CD4-positive, alpha-beta T cell treated with Interleukin-2 at 100 ng/mL for 4 hours (primary cell): ENCODE results near the gene BATF.

Source experiments
- DNase-seq: peaks from one replicate; pipeline ENCODE4 v3.0.0-alpha.2; 2020; ENCODE audit warnings: low spot score

The BATF gene

DNA sequence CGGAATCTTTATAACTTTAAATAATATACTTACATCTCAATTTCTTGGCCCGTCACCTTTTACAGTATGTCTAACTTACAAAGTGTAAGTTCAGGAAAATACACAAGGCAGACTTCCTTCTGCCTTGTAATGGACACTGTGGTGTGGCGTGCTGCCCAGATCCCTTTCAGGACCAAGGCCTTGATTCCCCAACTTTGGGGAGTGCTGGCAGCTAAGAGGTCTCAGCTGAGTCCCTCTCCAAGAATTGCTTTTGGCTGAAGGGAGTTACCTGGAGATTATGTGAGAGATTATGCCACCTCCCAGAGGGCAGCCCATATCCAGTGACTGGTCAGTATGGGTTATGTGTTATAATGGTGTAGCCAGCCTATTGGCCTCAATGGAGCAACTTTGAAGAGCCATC is 21.2 kb upstream of the BATF start:
- no peak for DNase-seq

DNA sequence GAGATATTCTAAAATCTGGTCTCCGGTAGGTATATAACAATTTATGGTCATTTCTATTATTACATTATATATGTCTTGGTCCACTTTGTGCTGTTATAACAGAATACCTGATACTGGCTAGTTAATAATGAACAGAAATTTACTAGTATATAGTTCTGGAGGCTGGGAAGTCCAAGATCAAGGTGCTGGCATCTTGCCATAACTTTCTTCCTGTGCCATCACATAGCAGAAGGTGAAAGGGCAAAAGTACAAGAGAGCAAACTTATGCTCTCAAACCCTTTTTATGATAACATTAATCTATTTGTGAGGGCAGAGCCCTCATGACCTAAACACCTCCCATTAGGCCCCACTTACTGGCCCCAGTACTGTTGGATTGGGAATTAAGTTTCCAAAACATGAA is 17.9 kb upstream of the BATF start:
- no peak for DNase-seq

DNA sequence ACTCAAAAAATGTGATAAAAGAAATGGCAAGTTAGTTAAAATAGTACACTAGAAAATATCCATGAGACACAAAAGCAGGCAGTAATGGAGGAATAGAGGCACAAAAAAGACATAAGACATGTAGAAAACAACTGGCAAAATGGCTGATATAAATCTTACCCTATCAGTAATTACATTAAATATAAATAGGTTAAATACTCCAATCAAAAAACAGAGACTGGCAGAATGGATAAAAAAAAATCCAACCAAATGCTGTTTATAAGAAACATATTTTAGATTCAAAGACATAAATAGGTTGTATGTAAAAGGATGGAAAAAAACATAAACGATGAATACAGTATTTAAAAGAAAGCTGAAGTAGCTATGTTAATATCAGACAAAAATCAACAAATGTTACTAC is 15.3 kb upstream of the BATF start:
- no peak for DNase-seq

DNA sequence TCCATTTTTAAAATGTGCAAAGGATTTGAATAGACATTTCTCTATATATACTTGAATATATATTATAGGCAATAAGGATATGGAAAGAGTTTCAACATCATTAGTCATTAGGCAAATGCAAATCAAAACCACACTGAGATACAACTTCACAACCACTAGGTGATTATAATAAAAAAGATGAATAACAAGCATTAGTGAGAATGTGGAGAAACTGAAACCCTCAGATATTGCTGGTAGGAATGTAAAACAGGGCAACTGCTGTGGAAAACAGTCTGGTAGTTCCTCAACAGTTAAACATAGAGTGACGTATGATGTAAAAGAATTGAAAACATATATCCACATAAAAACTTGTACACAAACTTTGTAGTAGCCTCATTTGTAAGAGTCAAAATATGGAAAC is 11.7 kb upstream of the BATF start:
- DNase-seq, result no peak

DNA sequence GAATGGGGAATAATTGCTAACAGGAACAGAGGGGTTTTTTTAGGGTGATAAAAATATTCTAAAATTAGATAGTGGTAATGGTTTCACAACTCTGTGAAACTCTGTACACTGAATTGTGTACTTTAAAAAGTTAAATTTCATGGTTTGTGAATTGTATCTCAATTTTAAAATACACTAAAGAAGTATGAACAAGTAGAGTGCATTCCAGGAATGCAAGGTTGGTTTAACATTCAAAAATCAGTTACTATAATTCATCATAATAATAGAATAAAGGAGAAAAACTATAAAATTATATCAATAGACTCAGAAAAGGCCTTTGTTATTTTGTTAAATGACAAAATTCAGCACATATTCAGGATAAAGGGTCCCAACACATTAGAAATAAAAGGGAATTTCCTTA is 11.1 kb upstream of the BATF start:
- DNase-seq, result no peak

DNA sequence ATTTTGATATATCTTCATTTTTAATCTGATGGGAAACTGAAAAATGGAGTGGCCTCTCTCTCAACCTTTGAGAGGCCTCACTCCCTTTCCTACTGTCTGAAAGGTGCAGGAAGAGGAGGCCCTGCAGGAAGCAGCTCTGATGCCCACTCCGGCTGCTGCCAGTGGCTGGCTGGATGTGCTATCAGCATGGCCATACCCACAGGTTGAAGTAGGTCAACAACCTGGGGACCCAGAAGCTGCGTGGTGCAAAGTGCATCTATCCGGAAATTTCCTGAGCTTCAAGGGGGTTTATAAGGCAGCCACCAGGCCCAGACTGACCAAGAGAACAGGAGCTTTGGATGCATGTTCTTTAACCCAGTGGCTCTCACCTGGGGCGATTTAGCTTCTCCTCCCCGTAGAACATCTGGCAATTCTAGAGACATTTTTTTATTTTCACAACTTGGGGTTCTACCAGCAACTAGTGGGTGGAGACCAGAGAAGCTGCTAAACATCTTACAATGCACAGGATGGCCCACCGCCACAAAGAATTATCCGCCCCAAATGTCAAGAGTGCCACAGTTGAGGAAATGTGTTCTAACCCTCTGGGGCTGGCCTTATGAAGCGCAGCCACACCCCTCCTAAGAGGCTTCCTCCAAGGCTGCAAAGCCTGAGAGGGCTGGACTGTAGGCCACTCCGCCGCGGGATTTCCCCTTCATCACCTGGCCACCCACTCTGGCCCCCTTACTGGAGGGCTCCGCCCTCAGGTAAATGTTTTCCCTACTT is 8.2 kb upstream of the BATF start:
- peak; percentile 53 for DNase-seq

DNA sequence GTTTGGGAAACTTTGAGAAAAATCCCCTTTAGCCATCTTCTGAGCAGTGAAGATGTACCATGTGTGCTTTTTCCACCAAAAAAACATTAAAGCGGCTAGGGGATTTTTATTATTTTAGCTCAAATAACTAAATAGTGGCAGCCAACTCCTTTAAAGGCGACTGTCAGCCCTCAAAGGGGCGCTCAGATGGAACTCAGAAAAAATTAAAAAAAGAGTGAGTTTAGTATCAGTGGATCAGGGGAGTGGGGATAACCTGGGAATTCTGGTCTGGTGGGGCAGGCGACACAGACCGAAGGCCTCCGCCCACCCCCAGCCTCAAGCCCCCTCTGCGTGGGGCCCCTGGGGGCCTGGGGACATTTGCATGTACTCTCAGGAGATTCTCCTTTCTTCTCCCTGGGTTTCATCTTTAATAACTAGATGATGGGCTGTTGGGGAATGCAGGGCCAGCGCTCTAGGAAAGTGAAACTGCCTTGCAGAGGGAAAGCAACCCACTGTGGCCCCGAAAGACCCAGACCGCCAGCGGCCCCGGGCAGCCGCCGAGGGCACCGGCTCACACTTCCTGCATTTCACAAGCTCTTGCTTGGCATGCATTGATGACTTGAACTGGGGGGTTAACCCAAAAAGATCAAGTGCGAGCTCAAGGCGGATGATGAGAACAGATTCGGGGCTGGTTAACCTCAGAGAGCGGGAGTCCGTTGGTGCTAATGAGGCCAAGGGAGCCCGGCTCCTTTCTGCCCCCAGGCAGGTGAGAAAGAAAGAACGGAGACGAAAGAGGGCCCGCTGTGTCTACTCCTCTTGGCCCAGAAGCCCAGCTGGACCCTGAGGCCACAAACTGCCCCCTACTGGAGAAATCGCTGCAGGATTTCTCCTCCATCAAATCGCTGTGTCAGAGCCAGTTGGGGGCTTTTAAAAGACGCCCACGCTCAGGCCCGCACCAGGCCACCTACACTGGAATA is 7.3 kb upstream of the BATF start:
- peak; percentile 61 for DNase-seq

DNA sequence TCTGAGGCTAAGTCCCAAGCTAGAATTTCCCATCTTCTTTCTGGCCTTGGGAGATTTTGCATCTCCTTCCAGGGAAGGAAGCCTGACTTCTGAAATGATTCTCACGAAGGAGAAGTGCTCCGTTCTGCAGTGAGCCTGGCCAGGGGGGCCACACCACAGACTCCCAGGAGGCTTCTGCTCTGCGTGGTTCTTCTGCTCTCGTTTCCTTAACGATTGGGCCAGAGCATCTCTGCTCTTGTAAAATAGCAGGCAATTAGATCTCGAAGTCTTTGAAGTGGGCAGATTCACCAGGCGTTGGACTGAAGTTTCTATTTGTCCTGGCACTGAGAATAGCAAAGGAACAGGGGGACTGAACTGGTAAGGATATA is 6.7 kb upstream of the BATF start:
- DNase-seq, result no peak

DNA sequence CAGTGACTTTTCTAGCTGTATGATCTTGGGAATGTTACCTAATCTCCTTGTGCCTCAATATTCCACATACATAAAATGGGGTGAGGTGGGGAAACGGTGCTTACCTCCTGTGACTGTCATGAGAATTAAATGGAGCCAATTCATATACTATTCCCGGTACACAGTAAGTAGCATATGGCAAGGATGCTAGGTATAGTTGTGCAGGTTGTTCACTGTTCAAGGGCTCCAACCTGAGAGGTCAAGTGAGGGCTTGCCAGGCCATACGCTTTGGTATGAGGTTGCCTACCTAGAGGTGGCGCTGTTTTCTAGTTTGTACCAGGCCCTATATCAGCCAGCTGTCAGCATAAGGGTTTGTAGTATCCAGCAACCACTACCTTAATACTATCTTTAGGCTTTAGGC is 3.6 kb upstream of the BATF start:
- peak; percentile 51 for DNase-seq

DNA sequence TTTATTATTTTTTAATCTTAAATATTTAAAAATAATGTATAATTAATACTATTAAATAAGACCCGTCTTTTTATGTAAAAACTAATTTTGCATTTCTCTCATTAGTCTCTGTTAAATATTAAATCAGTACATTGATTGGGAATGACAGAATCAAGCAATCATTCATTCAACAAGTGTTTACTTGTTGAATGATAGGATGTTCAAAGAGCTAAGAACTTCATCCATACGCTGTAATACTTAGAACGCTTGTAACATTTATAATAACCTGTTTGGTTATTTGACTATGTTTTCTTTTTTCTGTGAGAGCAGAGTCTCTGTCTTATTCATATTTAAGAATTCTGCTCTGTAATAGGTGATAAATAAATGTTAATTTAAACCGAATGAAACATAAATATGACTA is 2.9 kb upstream of the BATF start:
- no peak for DNase-seq

DNA sequence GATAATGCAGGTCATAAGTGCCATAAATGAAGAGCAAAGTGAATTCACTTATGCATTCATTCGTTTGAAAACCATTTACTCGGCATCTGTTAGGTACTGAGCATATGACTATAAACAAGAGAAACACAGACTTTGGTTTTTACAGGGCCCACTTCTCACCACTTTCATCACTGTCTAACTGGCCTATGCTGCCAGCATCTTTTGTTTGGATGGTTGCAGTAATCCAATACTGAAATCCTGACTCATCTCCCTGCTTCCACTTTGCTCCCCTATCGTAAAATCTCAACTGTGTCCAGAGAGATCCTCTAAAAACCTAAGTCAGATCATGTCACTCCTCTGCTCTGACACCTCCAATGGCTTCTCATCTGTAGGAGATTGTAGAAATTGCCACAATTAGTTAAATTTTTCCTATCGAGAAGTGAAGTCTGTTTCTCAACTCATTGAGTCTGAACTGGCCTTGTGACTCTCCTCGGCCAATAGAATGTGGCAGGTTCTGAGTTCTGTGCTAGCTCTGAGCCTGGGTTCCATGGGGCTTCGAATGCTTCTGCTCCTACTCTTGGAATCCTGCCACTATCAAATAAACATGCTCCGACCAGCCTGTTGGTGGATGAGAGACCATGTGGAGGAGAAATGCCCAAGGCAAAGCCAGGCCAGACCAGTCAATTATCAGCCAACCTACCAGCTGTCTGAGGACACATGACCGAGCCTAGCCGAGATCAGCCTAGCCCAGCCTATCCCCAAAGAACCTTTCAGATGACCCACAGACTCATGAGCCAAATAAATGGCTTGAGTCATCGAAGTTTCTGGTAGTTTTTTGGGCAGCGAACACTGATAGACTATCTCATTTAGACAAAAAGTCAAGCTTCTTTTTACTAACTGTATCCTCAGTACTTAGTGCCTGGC is 2.2 kb upstream of the BATF start:
- DNase-seq, result no peak

DNA sequence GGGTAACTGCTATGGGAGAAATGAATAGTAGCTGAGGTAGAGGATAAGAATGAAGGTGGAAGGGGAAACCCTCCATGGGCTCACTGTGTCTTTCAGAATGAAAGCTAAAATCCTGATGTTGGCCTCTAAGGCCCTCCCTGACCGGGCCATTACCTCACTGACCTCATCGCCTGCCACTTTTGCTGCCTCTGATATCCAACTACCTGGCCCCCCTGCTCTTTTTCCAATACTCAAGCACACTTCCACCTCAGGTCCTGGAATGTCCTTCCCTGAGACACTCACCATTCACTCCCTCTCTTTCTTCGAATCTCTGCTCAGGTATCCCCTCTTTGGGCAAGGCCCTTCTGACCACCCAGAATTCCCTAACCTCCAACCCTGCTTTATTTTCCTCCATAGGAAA is 1.4 kb upstream of the BATF start:
- no peak for DNase-seq

DNA sequence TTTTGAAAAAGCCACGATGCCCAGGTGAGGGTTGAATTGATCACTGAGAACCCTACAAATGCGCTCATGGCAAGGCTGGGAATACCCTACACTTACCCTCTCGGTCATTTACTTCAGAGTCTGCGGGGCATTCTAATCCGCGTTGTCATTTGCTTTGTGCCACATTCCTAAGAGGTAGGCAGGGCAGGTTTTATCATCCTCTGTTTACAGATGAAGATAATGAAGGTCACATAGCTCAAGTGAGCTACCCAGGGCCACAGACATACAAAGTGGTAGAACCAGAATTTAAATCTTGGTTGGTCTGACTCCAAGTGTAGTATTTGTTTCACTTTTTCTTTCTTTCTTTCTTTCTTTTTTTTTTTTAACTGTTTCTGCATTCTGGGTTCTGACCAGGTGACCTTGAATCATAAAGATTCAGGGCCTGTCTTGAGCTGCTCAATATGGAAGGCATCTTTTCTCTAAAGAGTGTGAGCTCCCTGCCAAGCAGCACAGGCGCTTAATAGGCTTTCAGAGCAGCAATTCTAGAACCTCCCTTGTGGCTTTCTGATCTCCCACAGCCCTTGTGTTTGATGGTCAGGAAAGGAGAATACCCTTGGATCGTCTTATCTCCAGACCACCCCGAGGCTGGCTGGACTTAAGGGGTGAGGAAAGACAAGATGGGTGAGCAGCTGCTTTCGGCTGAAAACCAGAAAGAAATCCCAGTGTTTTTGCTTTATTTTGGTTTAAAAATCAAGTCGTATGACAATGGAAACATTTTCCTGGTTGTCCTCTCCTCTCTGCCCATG is 662 bp upstream of the BATF start:
- DNase-seq, result no peak

DNA sequence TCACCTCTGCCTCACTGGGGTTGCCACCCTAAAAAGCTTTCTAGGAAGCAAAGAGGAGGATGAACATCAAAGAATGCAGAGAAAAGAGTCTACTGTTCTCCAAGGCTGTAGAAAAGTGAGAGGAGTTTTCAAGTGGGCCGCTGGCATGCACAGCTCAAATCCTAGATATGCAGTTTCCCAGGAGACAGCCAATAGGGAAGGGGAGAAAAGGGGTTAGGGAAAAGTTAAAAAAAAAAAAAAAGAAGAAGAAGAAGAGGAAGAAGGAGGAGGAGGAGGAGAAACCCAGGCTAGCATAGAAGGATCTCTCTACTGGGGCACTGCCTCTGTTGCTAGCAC is 682 bp downstream of the BATF start:
- DNase-seq, result no peak

DNA sequence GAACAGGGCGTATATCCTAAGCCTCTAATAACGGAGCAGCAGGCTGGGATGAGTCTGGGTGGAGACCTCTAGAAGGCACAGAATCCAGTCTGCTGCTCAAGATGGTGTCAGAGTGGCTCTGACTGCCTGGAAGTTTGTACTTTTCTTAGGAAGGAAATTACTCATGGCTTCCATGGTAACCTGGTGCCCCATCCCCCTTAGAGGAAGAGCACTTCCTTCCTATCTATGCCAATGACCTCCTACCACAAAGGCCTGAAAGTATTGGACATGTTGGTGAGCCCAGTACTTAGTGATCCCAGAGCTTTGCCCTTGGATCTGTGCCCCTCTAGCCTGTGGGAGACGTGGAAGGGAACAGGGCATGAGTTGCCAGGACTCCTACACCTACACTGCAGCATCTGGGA is 1.5 kb downstream of the BATF start:
- peak; percentile 50 for DNase-seq

DNA sequence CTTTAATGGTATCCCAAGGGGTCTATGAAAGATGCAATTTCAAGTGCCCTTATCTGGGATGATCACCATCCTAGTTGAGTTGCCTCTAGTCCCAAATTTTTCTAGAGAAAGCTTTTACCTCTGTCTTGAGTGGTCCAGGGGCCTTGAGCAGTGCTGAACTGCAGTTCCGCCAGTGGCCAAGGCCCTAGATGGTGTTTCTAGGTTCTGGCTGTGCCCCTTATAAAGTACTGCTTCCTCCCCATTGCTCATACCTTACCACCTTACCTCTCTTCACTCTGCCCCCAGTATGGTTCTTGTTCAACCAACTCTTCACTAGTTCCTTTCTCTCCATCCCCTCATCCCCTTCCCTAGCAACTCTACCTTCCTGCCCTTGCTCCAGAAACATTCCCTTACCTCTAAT is 3.7 kb downstream of the BATF start:
- DNase-seq, result no peak

DNA sequence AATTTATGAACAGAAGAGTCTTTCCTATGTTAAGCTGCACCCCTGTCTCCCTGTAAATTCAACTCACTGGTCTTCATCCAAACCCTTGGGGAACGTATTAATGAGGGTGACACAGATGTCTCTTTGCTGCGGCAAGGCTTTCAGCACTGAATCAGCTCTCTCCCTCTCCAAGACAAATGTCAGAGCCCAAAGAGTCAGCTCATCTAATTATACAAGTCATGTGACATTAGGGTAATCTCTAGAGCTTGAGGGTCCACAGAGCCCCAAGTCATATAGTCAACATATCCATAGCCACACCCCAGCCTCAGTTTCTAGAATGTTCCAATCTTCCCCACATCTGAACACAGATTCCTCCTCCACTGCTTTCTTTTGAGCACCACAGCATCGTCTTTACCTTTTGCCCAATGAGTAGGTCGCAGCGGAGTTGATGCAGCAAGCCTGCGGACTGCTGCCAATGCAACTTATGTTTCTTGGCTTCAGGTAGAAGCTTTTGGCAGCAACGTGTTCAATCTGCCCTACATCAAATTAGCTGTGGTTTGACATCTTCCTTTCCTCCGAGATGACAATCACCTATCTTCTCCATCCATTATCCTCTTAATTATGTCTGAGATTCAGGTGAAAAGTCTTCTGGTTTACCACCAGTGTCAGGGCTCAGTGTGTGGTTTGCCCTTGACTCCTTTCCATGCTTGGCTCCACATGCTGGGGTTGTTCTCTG is 5.3 kb downstream of the BATF start:
- DNase-seq, result no peak

DNA sequence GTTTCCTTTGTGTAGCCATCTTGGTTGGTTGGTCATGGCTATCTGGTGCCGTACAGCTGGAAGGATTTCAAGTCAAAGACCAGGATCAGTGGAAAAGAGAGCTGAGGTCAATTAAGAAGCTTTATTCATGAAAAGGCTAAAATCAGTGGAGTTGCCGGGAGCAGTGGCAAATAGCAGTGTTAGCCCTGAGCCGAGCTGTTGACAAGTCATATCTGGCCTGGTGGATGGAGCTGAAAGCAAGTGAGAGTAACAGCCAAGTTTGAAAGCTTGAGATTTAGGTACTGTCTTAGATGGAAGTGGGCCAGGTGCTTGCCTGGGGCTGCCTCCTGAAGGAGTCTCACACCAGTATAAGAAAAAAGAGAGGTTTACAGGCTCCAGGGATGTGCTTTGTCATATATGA is 9.0 kb downstream of the BATF start:
- DNase-seq, result no peak

DNA sequence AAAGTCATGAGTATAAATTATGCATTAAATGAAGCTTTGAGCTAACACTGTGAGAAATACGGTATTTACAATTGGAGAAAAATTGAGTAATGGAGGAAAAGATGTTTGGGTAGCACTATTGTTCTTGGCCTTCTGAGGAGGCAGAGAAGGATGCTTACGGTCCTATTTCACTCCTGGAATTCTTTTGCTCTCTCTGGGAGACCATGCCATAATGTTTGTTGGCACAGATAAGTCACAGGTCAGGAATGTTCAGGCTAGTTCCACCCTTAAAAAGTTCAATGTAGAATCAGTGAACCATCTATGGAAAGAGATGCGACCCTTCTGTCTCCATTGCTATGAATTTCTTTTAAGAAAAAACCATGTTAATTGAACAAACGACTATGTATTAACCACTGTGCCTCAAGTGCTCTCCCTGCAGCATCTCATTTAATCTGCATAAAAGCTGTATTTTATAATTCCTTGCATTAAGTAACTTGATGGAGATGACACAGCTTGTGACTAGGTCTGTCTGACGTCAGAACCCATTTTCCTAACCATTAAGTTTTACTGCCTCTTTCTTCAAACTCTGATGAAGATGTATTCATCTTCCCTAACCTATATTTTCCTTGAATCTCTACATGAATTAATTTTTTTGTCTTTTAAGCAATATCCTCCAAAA is 9.5 kb downstream of the BATF start:
- no peak for DNase-seq

DNA sequence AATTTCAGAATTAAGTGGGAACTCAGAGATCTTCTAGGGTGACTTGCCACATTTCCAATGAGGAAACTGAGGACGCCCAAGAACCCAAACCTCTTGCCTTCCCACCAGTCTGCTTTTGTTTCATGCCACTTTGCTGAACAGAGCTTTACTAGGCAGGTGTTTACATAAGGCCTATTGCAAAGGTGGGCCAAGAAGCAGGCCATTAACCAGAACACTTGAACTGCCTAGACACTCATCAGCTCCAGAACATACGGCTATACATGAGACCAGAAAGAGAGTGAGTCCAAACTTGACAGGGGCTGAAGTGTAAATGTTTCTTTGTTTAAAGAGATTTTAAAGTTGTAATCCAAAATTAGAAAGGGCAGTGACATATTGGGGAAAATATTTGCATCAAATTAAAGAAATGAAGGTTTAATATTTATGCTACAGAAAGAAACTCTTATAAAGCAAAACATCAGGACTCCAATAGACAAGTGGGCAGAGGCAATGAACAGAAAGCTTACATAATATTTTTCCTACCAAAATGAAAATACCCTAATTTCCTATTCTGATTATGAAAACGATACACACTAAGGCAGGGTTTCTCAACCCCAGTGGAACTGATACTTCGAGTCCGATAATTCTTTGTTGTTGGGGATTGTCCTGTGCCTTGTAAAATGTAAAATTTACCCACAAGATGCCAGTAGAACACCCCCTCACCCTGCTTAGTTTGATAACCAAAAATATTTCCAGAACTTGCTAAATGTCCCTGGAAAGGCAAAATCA is 11.7 kb downstream of the BATF start:
- no peak for DNase-seq
